GM12801 (cell line): ENCODE results near the gene TM4SF5.

Experiments
- CTCF ChIP-seq: IDR thresholded peaks from one replicate; pipeline ENCODE4 v1.5.1; 2011; ENCODE audit warnings: control low read depth; ENCODE audit not compliant: insufficient read length; ENCODE audit errors: extremely low read depth

Gene TM4SF5

GRCh38 chr17:4742133-4742532 lies 29.6 kb upstream of the TM4SF5 start:
- TF ChIP-seq CTCF: no peak

GRCh38 chr17:4742629-4743028 lies 29.1 kb upstream of the TM4SF5 start:
- TF ChIP-seq CTCF: no peak

- TF ChIP-seq CTCF: no peak
Measured at GRCh38 chr17:4743216-4743615, 28.5 kb upstream of the TM4SF5 start.

GRCh38 chr17:4743898-4744297 lies 27.8 kb upstream of the TM4SF5 start:
- no peak for TF ChIP-seq CTCF

GRCh38 chr17:4744999-4745969 lies 26.4 kb upstream of the TM4SF5 start:
- no peak for TF ChIP-seq CTCF

GRCh38 chr17:4747847-4748246 lies 23.8 kb upstream of the TM4SF5 start:
- no peak for TF ChIP-seq CTCF

GRCh38 chr17:4748686-4749085 lies 23.0 kb upstream of the TM4SF5 start:
- TF ChIP-seq CTCF: no peak
